Ovary (tissue), 9 donors: ENCODE data around the gene FBN3. TPM values are rescaled to one million over a fixed set of nuclear protein-coding genes. Genes with fewer than 3 reads are reported as not detected.
"Not testable (repeated sequence)": the region's sequence is repeated elsewhere in the genome, so short reads cannot be mapped to it uniquely, and the experiment has no call there.

Source experiments
- DNase-seq, 5 donors: peaks; one replicate each; pipeline ENCODE4 v3.0.0-alpha.2; 2019 to 2020
- H3K27ac ChIP-seq, 2 donors: fragments of 200-600 bp; one replicate each; pipeline versions ENCODE4 v1.5.1 to v1.8.0; 2019 to 2022
- H3K27me3 ChIP-seq: fragments of 200-600 bp; one replicate; pipeline ENCODE4 v1.8.0; 2022
- H3K36me3 ChIP-seq: fragments of 200-600 bp; sonication (generic); one replicate; pipeline ENCODE4 v1.5.1; 2019
- H3K4me1 ChIP-seq: one replicate; pipeline ENCODE4 v1.8.1; 2013; ENCODE audit warnings: mild to moderate bottlenecking, moderate library complexity; ENCODE audit not compliant: insufficient read depth
- H3K4me3 ChIP-seq: fragments of 200-600 bp; sonication (generic); one replicate; pipeline ENCODE4 v1.5.1; 2017
- H3K9me3 ChIP-seq, 2 donors: fragments of 200-600 bp in 1 of 2; sonication (generic) in 1 of 2; one replicate each; pipeline versions ENCODE4 v1.5.1 to v1.8.1; 2013 to 2019; ENCODE audit warnings: mild to moderate bottlenecking in 1 of 2, moderate library complexity in 1 of 2
- CTCF ChIP-seq, 3 donors: fragments of 450-650 bp in 2 of 3; fragments of 200-600 bp in 1 of 3; IDR thresholded peaks; one replicate each; pipeline versions ENCODE4 v1.5.1 to v1.8.0; 2016 to 2022; ENCODE audit warnings: antibody characterized with exemption in 3 of 3, mild to moderate bottlenecking in 1 of 3
- EP300 ChIP-seq: sonication (generic); formaldehyde crosslinking; IDR thresholded peaks from one replicate; pipeline ENCODE4 v1.6.1; 2017; ENCODE audit warnings: antibody characterized with exemption
- POLR2A ChIP-seq: fragments of 450-650 bp; IDR thresholded peaks from one replicate; pipeline ENCODE4 v1.6.1; 2017; ENCODE audit warnings: antibody characterized with exemption, mild to moderate bottlenecking, moderate library complexity
- WGBS, 3 donors: extraction: QIAGEN DNeasy Blood & Tissue Kit in 1 of 3; methylation state at CpG; one replicate each; pipeline versions ENCODE4 v1.1.5 to v1.1.7; 2013 to 2017; 5-methylcytosine and 5-hydroxymethylcytosine counted together
- intact Hi-C, 4 donors: fragments of 100-400 bp; cut with DNase I; formaldehyde crosslinking; loops; one replicate each; pipeline versions ENCODE4 v1.11.0 to v1.15.1; 2022 to 2023
- polyA plus RNA-seq, 2 donors: library from polyadenylated mRNA; stranded (reverse); fragments of 200-250 nt in 1 of 2; fragments of 350-450 nt in 1 of 2; fragmentation: Illumina TruSeq in 1 of 2; extraction: RNeasy Lipid Tissue Mini Kit (QIAGEN cat#74804) in 1 of 2; gene quantifications; one replicate each; pipeline ENCODE4 v1.2.3, GENCODE V29; 2013 to 2014
- total RNA-seq, 7 donors: library from RNA; depleted of rRNA in 2 of 7; stranded (reverse); fragments of >200 nt in 2 of 7; fragmentation: NEBNext Ultra II Directional in 3 of 7; extraction: Animal tissue kit (Norgen Biotek cat#: 25700) in 3 of 7; gene quantifications; one replicate each; pipeline versions ENCODE4 v1.1.0 to v1.2.4, GENCODE V29; 2016 to 2023
- donor health status: DM: no; HTN: no; CAD: no; lungs with moderate emphysema.
- donor health status: DM: no; HTN: no; CAD: no.
- donor health status: Bipolar disorder and iron deficiency.
- donor health status: DM: yes; HTN: yes; CAD: no.
- donor health status: DM: no; HTN: no; CAD: no.
- donor health status: DM: yes; HTN: yes; CAD: no.

FBN3 gene
- total and polyA plus RNA-seq, 9 donors, result 0.08 to 0.74 (median 0.25) TPM; not detected in 2

- peak in 1 of 5 donors; percentile 41 for DNase-seq
- Histone ChIP-seq H3K36me3 (no peaks in the 10 kb centered on the region), H3K4me3 (no peak overlapping the region), H3K27ac (no peak overlapping the region), H3K9me3 (no peaks in the 10 kb centered on the region), H3K4me1 (peaks cover 4% of the 10 kb centered on the region), H3K27me3 (no peaks in the 10 kb centered on the region)
- WGBS, 3 donors, result 37 to 47% (median 38%) methylated on average over 14 of the region's 14 CpGs
- peak in 1 of 3 donors; percentile 18 for TF ChIP-seq CTCF (IDR thresholded peaks at IDR 0.05)
- TF ChIP-seq EP300, result no peak
- intact Hi-C loops, result loop anchor here in 2 of 4 donors (5.0 to 10.0 kb wide), 2 partner anchors 94 to 96 kb away; no protein-coding TSS in a partner anchor
These were observed 9.2 kb upstream of the FBN3 start for GRCh38 chr19:8158411-8159074.

- H3K27me3 ChIP-seq, result no peaks in the 10 kb centered on the region
- no peak overlapping the region for H3K27ac ChIP-seq
- no peaks in the 10 kb centered on the region for H3K36me3 ChIP-seq
- intact Hi-C loops, result loop anchor here in 2 of 4 donors (5.0 to 10.0 kb wide), 2 partner anchors 97 to 99 kb away; no protein-coding TSS in a partner anchor
- H3K9me3 ChIP-seq, result no peaks in the 10 kb centered on the region
- TF ChIP-seq EP300 (no peak), CTCF (IDR thresholded peaks at IDR 0.05) (no peak)
- no peak overlapping the region for H3K4me3 ChIP-seq
- 15 to 28% (median 15%) methylated on average over 2 of the region's 2 CpGs for WGBS, 3 donors
- peaks cover 4% of the 10 kb centered on the region for H3K4me1 ChIP-seq
- no peak for DNase-seq
These were observed 5.9 kb upstream of the FBN3 start for GRCh38 chr19:8155318-8155717.

GRCh38 chr19:8154014-8154413 lies 4.6 kb upstream of the FBN3 start:
- not testable (repeated sequence) for H3K36me3 ChIP-seq, H3K9me3 ChIP-seq, H3K27ac ChIP-seq, DNase-seq, H3K4me3 ChIP-seq, H3K4me1 ChIP-seq, H3K27me3 ChIP-seq
- intact Hi-C loops, result loop anchor here in 1 of 4 donors (10.0 kb wide), 1 partner anchor 101 kb away; no protein-coding TSS in a partner anchor
- 39 to 56% (median 46%) methylated on average over 10 of the region's 10 CpGs for WGBS, 3 donors

- Histone ChIP-seq H3K36me3 (no peaks in the 10 kb centered on the region), H3K4me3 (no peak overlapping the region), H3K27me3 (no peaks in the 10 kb centered on the region), H3K9me3 (no peaks in the 10 kb centered on the region), H3K27ac (no peak overlapping the region), H3K4me1 (peaks cover 4% of the 10 kb centered on the region)
- DNase-seq, result no peak
- intact Hi-C loops, result loop anchor here in 1 of 4 donors (10.0 kb wide), 1 partner anchor 103 kb away; no protein-coding TSS in a partner anchor
- TF ChIP-seq EP300, result no peak
- TF ChIP-seq CTCF (IDR thresholded peaks at IDR 0.05), result no peak
- TF ChIP-seq POLR2A, result no peak
- WGBS, 3 donors, result 53 to 71% (median 61%) methylated on average over 5 of the region's 5 CpGs
These were observed 2.3 kb upstream of the FBN3 start for GRCh38 chr19:8151767-8152035.

- no peak for DNase-seq
- Histone ChIP-seq H3K27ac (no peak overlapping the region), H3K9me3 (no peaks in the 10 kb centered on the region), H3K4me1 (peaks cover 4% of the 10 kb centered on the region), H3K36me3 (no peaks in the 10 kb centered on the region), H3K4me3 (no peak overlapping the region), H3K27me3 (no peaks in the 10 kb centered on the region)
- 82 to 88% (median 82%) methylated on average over 15 of the region's 15 CpGs for WGBS, 3 donors
- intact Hi-C loops, result loop anchor here in 1 of 4 donors (10.0 kb wide), 1 partner anchor 104 kb away; no protein-coding TSS in a partner anchor
- TF ChIP-seq POLR2A, result no peak
- TF ChIP-seq EP300, result no peak
- TF ChIP-seq CTCF (IDR thresholded peaks at IDR 0.05), result no peak
These were observed 1.8 kb upstream of the FBN3 start for GRCh38 chr19:8150998-8151766.
